Retina (tissue), 1 donor: ENCODE measurements around the gene C10orf95.
"Not testable (repeated sequence)": the region's sequence is repeated elsewhere in the genome, so short reads cannot be mapped to it uniquely, and the experiment has no call there.

Experiments
- DNase-seq: peaks from one replicate; pipeline ENCODE4 v3.0.0-alpha.2; 2016

The C10orf95 gene

DNA sequence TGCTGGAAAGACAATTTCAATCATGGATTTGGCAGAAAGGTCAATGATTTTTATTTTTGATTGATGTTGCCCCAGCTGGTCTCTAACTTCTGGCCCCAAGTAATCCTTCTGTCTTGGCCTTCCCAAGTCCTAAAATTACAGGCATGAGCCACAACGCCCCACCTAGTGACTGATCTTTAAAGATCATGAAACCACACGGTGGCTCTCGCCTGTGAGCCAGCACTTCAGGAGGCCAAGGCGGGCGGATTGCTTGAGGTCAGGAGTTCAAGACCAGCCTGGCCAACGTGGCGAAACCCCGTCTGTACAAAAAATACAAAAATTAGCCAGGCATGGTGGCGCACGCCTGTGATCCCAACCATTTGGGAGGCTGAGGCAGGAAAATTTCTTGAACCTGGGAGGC is 12.6 kb upstream of the C10orf95 start:
- DNase-seq, result no peak

DNA sequence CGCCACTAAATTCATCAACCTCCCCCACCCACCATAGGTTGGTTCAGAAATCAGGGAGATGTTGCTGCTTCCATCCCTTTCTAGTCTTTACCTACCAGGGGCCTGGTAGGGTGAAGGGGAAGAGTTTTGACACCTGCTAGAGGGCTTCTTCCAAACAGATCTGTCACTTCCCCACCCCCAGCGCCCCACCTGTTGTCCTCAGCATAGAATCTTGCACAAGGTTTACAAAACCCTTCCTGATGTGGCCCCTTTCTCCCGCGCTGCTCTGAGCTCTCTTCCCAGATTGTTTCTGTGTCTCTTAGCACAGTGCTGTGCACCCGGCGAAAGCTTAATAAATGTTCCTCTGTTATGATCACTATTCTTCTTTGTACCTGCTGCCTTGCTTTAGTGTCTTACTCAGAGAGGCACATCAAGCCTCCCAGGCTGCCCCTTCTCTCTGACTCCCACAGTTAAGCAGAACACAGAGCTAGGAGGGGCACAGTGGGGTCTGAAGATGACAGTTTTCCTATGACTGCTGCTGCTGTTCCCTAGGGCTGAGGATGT is 11.2 kb upstream of the C10orf95 start:
- DNase-seq, result no peak

DNA sequence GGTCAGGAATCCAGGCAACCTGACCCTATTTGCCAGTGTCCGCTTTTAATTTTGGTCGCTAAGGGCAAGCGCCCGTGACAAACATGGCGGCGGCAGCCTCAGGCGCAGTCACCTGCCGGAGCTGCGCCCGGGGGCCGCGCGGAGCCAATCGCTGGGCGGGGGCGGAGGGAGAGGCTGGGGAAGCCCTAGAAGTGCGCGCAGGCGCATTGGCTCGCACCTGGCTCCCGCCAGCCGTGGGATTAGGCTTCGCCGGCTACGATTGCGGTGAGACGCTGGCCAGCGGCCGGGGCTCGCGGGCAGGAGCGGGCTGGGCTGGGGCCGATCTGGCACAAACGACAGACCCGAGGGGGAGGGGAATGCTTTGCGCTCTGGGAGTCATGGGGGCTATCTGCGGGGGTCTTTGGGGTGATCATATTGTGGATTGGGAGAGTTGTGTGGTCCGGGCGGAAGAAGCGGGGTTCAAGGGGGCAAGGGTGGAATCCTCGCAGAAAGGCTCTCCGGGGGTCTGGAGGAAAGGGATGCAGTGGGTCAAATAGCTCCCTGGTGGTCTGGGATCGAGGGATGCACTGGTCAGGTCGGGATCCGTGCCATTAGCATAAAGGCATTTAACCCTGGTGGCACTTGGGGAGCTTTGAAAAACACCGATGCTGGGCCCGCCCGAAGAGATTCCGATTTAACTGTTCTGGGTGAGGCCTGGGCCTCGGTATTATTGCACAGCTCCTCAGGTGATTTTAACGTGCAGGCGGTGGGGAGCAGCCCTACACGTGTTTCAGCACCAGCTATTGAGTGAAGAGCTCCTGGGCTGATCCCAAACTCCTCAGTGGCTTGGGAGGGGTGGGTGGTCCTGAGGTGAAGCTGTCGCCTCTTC is 10.1 kb upstream of the C10orf95 start:
- DNase-seq, result peak; percentile 93

DNA sequence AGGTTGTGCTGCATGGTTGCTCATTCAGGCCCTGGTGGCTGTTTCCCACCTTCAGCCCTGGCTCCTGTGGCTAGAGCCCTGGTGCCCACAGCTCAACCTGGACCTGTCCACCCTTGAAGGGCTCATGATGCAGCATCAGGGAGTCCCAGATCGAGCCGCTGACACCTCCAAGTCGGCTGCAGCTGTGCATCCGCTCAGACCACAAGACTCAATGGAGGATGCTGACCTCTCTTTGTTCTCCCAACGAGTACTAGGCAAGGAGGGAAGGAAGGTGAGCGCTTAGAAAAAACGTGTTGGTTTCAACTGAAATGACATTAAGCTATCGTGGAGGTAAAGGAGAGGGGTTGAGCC is 9.5 kb upstream of the C10orf95 start:
- no peak for DNase-seq

DNA sequence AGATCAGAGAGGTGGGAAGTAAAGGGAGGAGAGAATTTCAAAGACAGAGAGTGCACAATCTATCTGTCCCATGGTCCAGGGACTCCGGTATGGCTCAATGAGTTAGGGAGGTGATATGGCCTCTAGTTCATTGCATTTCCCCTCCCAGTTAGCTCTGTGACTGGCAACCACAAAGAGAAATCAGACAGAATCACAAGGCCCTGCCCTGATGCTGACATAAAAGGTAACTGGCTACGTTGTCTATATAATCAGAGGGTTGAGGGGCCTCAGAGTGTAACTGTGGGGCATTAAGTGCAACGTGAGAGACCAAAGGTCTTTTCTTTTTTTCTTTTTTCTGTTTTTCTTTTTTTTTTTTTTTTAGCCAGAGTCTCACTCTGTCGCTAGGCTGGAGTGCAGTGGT is 7.3 kb upstream of the C10orf95 start:
- no peak for DNase-seq

DNA sequence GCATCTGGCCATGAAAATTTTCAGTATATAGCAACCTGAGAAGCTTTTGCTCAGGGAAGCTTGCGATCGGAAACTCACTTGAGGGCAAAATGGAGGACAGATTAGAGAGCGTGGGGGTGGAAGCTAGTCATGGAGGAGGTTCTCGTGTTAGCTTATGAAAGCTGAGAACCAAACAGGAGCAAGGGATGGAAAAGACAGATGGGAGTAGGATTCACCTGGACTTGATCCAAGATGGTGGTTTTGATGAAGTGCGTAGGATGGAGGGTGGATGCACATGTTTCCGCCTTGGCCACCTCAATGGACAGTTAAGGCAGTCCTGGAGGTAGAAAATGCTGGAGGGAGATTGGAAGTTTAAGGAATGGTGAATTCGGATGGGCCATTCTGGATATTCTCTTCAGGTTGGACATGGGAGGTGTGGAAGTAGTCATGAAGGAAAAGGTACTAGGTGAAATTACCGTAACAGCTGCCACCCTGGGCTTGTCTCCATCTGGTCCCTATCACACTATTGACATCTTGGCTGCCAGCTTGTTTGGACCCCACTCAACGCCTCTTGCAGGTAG is 6.3 kb upstream of the C10orf95 start:
- DNase-seq, result no peak

DNA sequence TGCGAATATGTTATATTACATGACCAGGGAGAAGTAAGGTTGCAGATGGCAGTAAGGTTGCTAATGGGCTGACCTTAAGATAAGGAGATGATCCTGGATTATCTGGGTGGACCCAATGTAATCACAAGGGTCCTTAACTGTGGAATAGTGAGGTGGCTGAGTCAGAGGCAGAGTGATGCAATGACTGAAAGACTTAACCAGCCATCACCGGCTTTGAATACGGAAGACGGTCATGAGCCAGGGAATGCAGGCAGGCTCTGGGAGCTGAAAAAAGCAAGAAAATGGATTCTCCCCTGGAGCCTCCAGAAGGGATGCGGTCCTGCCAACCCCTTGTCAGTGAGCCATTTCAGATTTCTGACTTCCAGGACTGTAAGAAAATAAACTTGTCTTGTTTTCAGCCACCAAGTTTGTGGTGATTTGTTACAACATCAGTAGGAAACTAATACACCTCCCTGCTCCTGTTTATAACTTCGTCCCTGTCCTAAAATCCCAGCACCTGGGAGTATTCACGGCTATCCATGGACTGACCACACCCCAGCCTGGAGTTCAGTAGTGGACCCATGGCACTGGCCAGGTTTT is 4.6 kb upstream of the C10orf95 start:
- DNase-seq, result no peak

DNA sequence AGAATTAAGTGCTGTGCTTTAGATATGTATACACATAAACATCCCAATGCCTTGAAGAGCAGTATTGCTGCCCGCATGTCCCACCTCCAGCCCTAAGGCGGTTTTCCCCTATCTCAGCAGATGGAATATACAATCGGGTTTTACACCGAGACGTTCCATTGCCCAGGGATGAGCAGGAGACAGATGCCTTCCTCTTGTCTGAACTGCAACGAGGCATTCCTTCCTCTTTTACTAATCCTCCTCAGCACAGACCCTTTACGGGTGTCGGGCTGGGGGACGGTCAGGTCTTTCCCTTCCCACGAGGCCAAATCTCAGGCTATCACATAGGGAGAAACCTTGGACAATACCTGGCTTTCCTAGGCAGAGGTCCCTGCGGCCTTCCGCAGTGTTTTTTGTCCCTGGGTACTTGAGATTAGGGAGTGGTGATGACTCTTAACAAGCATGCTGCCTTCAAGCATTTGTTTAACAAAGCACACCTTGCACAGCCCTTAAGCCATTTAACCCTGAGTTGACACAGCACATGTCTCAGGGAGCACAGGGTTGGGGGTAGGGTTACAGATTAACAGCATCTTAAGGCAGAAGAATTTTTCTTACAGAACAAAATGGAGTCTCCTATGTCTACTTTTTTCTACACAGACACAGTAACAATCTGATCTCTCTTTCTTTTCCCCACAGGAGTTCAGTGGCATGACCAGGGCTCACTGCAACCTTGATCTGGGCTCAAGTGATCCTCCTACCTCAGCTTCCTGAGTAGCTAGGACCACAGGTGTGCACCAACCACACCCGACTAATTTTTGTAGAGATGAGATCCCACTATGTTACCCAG is 3.5 kb upstream of the C10orf95 start:
- not testable (repeated sequence) for DNase-seq

DNA sequence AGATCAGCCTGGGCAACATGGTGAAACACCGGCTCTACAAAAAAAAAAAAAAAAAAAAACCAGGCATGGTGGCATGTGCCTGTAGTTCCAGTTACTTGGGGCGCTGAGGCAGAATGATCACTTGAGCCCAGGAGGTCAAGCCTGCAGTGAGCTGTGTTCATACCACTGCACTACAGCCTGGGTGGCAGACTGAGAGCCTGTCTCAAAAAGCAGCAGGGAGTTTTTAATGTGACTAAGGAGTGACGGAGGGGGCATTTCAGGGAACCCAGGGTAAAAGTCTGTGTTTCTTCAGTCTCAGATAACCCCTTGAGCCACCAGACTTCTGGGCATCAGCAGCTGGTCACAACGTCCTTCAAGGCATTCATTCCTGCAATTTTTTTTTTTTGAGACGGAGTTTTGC is 2.2 kb upstream of the C10orf95 start:
- DNase-seq, result no peak

DNA sequence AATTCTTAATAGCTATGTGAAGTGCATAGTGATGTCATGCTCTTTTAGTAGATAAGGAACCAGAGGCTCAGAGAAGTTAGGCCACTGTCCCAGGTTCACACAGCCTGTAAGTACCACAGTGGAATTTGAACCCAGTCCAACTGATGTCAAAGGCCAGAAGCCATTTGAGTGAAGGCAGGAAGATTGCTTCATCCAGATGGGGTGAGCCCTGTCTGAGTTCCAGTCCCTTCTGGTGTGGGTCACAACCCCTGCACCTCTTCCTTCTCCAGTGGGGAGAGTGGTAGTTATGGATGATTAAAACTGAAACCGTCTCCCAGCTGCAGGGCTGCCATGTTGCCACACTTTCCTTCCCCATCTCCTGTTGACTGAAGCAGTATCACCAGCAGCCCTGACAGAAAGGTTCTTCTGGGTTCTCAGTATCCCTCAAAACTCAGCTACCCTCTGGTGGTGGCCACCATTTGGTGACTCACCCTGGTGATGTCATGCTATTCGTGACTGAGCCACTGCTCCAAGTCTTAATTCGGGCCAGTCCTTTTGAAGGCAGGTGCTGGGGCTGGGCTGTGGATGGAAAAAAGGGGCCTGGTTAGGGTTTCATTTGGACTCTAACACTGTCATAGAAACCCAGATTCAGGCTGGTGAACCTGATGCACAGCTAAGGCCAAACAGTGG is 1.5 kb upstream of the C10orf95 start:
- no peak for DNase-seq

DNA sequence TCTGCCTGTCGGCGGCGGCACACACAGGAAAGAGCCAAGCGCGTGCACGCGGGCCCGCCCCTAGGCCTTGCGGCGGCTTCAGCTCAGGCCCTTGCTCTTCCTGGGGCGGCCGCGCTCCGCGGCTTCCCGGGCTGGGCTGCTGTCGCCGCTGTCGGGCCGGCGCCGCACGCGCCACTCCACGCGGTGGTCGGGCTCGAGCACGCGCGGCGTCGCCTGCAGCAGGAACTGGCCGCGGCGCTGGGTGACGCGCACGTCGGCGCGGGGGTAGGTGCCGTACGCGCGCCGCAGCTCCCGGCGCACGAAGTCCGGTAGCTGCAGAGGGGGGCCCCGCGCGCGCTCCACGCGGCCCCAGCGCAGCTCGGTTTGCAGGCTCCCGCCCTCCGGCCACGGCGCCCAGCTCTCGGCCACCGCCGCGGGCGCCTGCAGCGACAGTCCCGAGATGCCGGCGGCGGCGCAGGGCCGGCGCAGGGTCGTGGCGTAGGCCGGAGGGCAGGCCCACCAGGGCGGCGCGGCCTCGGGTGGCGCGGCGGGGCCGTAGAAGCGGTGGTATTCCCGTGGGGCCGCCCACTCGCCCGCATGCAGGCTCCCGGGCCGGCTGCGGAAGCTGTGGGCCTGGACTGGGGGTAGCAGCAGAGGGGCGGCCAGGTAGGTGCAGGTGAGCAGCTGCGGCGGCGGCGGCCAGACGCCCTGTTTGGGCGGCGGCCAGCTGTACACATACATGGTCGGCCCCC is 804 bp downstream of the C10orf95 start:
- DNase-seq, result peak; percentile 84

DNA sequence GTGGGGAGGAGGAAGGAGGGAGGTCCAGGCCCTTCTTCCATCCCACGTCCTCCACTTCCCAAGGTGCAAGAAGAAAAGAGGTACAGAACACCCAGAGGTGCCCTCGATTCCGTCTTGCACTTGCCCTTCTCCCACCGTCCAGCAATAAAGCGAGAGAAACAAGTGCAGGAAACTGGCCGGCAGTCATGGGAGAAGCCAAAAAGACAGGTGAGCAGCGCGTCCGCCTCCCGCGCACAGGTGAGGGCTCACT is 1.3 kb downstream of the C10orf95 start:
- no peak for DNase-seq

DNA sequence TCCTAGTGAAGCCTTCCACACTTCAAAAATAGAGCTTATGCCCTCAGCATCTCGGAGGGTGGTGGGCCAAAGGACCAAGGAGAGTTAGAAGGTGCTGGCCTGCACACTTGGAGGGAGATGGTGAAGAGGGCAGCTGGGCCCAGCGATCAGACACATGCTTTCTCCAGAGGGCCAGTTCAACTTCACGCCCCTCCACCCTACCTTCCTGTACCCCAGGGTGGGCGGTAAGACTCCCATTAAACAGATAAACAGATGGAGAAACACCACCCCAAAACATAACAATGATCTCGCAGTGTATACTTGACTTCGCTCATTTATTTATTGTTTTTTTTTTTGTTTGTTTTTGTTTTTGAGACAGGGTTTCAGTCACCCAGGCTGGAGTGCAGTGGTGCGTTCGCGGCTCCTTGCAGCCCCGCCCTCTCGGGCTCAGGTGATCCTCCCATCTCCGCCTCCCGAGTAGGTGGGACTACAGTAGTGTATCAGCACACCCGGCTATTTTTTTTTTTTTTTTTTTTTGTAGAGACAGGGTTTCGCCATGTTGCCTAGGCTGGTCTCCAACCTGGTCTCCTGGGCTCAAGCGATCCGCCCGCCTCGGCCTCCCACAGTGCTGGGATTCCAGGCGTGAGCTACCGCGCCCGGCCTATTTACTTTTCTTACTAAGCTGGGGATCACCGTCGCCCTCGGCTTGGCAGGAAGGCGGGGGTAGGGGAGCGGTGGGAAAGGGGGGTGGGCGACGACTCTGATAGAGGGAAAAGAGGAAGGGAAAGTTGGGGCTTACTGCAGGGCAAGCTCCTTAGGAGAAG is 1.8 kb downstream of the C10orf95 start:
- peak; percentile 50 for DNase-seq

DNA sequence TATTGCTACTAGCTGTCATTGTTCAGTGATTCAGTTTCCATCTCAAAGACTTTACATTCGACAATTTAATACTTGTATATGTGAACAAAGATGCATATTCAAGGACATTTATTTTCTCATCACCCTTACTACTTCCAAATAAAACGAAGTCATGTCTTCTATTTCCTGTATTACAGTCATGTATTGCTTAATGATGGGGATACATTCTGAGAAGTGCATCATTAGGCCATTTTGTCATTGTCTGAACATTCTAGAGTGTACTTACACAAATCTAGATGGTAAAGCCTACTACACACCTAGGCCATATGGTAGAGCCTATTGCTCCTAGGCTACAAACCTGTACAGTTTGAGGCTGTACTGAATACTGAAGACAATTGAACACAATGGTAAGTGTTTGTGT is 6.5 kb downstream of the C10orf95 start:
- DNase-seq, result no peak

DNA sequence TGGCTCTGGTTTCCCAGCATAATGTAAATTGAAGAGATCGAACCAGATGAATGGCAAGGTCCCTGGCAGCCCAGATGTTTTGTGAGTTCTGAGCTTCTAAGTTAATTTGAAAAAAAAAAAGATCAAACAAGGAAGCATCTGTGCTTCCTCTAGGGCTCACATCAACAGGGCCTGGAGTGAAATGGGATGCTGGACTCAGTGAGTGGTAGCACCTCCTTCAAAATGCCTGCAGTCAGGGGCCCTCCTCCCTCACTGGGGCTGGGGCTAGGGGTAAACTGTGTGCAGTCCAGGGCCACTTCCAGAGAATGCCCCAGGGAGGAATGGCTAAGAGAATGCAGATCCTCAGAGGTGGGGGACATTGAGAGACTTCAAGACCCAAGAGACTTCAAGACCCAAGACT is 13.0 kb downstream of the C10orf95 start:
- DNase-seq, result no peak

DNA sequence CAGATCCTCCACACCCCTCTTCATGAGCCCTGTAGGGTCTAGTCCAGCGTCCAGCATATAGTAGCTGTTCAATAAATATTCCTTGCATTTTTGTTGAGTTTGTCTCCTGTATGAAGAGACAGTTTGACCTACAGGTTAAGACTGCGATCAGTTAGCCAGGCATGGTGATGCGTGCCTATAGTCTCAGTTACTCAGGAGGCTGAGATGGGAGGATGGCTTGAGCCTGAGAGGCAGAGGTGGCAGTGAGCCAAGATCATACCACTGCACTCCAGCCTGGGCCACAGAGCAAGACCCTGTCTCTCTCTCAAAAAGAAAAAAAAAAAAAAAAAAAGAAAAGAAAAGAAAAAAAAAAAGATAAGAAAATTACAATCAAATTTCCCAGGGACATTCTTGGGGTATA is 13.8 kb downstream of the C10orf95 start:
- DNase-seq, result no peak

DNA sequence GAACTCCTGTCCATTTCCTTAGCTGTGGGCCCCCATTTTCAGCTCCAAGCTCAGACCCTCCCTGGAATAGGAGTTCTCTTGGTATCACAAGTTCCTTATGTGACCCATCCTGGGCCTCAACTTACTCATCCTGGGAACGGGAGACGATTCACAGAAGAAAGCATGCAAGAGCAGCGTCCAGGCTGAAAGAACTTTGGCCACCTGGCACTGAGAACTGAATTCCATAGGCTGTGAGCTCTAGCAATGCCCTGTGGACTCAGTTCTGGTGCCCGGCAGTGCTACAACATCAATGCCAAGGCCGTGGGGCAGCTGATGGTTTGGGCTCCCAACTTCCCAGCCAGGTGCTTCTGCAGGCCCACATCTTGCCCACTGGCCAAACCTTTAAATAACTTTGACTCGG is 15.0 kb downstream of the C10orf95 start:
- no peak for DNase-seq

DNA sequence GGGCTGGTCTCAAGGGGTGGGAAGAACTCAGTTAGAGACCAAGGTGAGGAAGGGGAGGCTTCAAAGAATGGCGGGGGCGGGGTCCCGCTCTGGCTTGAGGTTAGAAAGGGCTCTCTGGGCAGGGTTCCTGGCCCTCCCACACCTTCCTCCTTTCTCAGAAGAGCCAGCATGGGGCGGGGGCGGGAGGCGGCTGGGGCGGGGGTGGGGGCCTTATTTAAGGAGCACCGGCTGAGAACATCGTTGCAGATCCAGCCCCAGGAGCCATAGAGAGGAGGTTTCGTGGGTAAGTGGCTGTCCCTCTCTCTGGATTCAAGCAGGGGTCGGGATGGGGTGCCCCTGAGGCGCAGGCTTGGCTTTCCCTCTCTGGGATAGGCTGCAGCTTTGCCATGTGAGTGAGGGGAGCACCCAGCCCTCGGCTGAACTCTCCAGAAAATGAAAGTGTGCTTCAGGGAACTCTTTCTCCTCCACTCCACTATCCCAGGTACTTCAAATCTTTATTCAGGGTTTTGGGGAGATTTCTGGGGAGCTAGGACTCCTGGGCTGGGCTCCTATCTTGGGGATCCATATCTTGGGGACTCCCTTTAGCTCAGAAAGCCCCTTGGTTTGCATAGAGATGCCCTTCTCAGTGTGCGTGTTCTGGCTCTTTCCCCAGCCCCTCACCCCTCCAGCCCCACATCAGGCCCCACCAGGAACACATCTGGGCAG is 15.7 kb downstream of the C10orf95 start:
- DNase-seq, result no peak

DNA sequence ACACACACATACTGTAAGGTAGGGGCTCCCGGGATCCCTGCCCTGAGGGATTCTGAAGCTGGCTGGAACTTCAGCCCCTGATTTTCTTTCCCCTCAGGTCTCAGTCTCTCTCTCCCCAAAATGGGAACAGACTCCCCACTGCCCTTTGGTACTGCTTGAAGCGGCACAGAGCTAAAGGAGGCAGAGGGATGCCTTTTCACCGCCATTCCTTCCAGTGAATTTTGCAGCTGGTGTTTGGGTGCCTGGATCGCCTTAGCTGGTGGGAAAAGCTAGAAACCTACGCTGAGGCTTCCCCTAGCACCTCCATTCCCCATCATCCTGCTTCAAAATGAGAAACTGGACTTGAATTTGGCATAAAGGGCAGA is 16.2 kb downstream of the C10orf95 start:
- no peak for DNase-seq

DNA sequence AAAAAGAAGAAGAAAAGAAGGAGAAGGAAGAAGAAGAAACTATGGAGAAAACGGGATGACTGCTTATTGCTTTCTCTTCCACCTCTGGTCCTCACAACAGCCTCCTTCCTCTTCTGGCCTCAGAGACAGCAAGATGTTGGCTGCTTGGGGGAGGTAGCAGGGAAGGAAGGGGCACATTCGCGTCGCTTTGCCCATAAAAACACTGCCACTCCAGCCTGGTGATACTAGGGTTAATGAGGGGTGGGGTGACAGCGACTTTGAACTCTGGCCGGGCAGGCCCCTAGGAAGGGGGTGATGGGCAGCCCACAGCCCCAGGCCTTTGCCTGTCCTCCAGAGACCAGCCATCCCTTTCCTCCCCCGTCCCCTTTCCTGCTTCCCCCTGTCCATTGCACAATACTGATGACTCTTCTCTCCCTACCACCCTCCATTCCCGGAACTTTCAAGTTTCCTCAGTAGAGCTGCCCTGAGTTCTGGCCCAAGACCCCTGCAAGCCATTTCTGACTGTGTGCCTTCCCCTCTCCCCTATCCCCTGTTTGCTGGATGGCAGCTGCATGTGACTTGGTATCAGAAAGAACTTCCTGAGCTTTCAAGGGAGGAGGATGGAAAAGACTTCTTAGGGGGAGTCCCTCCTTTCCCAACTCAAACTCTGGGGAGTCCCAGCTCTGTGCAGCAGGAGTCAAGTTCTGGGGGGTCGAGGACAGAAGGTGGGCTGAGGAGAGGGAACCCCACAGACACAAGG is 16.8 kb downstream of the C10orf95 start:
- DNase-seq, result no peak
